Activated CD4-positive, alpha-beta memory T cell treated with anti-CD3 and anti-CD28 coated beads for 36 hours (primary cell): ENCODE results near the gene ANO9. TPM values are rescaled to one million over a fixed set of nuclear protein-coding genes. Genes with fewer than 3 reads are reported as not detected.

Source experiments
- CTCF ChIA-PET: fragments of 350-600 bp; sonication (Branson Sonifier 250); formaldehyde crosslinking; loops from one replicate; lab custom pipeline; 2021; ENCODE audit warnings: antibody characterized with exemption, inconsistent platforms; lab: Charles Lee
- POLR2A ChIA-PET: fragments of 350-600 bp; sonication (Branson Sonifier 250); formaldehyde crosslinking; loops from one replicate; lab custom pipeline; 2021; ENCODE audit warnings: antibody characterized with exemption; lab: Charles Lee
- DNase-seq: peaks from one replicate; pipeline ENCODE4 v3.0.0-alpha.2; 2020
- H3K27ac Mint-ChIP-seq: one replicate; pipeline ENCODE4 v1.8.0; 2021; ENCODE audit warnings: mixed read lengths
- H3K27me3 Mint-ChIP-seq: one replicate; pipeline ENCODE4 v1.8.0; 2021; ENCODE audit warnings: mixed read lengths
- H3K36me3 Mint-ChIP-seq: one replicate; pipeline ENCODE4 v1.8.0; 2021; ENCODE audit warnings: mixed read lengths
- H3K4me1 Mint-ChIP-seq: one replicate; pipeline ENCODE4 v1.8.0; 2021; ENCODE audit warnings: low read depth, mixed read lengths
- H3K4me3 Mint-ChIP-seq: one replicate; pipeline ENCODE4 v1.8.0; 2021; ENCODE audit warnings: mild to moderate bottlenecking, mixed read lengths
- H3K9me3 Mint-ChIP-seq: one replicate; pipeline ENCODE4 v1.8.0; 2021; ENCODE audit warnings: mixed read lengths
- intact Hi-C: fragments of 100-400 bp; cut with micrococcal nuclease; formaldehyde crosslinking; loops from one replicate; pipeline ENCODE4 v1.15.1; 2023
- total RNA-seq, 2 experiments: library from RNA; stranded (reverse); gene quantifications; one replicate each; pipeline ENCODE4 v1.2.3, GENCODE V29; 2021

The ANO9 gene
- total RNA-seq, 2 experiments from 2014 or later = 41.7 to 45.6 TPM

DNA sequence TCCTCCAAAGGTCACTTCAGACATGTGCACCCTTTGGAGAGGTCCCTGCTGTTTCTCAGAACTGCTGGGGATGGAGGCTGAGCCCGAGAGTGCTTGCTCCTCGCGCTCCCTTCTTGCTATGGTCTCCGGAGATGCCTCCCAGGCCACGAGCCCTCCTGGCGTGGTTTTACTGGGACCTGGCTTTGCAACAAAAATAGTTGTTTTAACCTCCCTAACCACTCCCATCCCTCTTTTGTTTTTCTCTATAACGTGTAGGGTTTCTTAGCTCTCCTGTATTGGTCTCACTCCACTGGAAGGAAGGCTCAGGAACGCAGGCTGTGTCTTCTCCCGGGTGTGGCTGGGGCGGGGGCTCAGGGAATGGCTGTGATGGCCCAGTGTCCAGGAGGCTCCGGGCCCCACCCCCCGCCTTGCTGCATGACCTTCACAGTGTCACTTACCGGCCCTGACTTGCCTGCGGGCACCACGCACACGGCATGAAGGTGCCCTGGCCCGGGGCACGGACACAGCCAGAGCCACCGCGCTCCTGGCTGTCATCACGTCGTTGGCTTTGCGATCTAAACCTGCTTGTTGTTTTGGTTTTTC, 13.8 kb upstream of the ANO9 start:
- no peak overlapping the region for H3K4me3 Mint-ChIP-seq
- CTCF ChIA-PET = interaction anchor here (0.6 to 1.6 kb wide), 4 partner anchors 8 to 205 kb away, joined by 3 to 10 read pairs (median 4); no protein-coding TSS in a partner anchor
- DNase-seq = no peak
- H3K9me3 Mint-ChIP-seq = no peaks in the 10 kb centered on the region
- H3K36me3 Mint-ChIP-seq = peaks cover 1% of the 10 kb centered on the region
- H3K4me1 Mint-ChIP-seq = peaks cover 36% of the 10 kb centered on the region
- no peaks in the 10 kb centered on the region for H3K27me3 Mint-ChIP-seq
- intact Hi-C loops = no loop called here
- no peak overlapping the region for H3K27ac Mint-ChIP-seq
- POLR2A ChIA-PET = interaction anchor here (1.0 to 1.2 kb wide), 2 partner anchors 8 to 51 kb away, joined by 4 read pairs; no protein-coding TSS in a partner anchor

GRCh38 chr11:454801-455565, 13.2 kb upstream of the ANO9 start:
- Mint-ChIP-seq H3K9me3 (no peaks in the 10 kb centered on the region), H3K4me1 (peaks cover 37% of the 10 kb centered on the region), H3K27ac (no peak overlapping the region), H3K36me3 (peaks cover 1% of the 10 kb centered on the region), H3K27me3 (no peaks in the 10 kb centered on the region), H3K4me3 (no peak overlapping the region)
- POLR2A ChIA-PET = no interaction called here
- CTCF ChIA-PET = interaction anchor here (0.6 kb wide), 1 partner anchor 149 kb away, joined by 3 read pairs; no protein-coding TSS in a partner anchor
- DNase-seq = no peak
- intact Hi-C loops = no loop called here

GRCh38 chr11:454043-454442, 12.2 kb upstream of the ANO9 start:
- H3K27ac Mint-ChIP-seq = no peak overlapping the region
- peaks cover 1% of the 10 kb centered on the region for H3K36me3 Mint-ChIP-seq
- H3K27me3 Mint-ChIP-seq = no peaks in the 10 kb centered on the region
- no peak overlapping the region for H3K4me3 Mint-ChIP-seq
- H3K4me1 Mint-ChIP-seq = peaks cover 44% of the 10 kb centered on the region
- intact Hi-C loops = no loop called here
- ChIA-PET CTCF (no interaction called here), POLR2A (no interaction called here)
- DNase-seq = no peak
- no peaks in the 10 kb centered on the region for H3K9me3 Mint-ChIP-seq

GRCh38 chr11:453564-453963, 11.8 kb upstream of the ANO9 start:
- H3K9me3 Mint-ChIP-seq = no peaks in the 10 kb centered on the region
- peaks cover 46% of the 10 kb centered on the region for H3K4me1 Mint-ChIP-seq
- intact Hi-C loops = no loop called here

GRCh38 chr11:452916-453527, 11.2 kb upstream of the ANO9 start:
- intact Hi-C loops = no loop called here
- DNase-seq = no peak
- H3K9me3 Mint-ChIP-seq = no peaks in the 10 kb centered on the region
- CTCF ChIA-PET = no interaction called here
- no peak overlapping the region for H3K27ac Mint-ChIP-seq
- peaks cover 1% of the 10 kb centered on the region for H3K36me3 Mint-ChIP-seq
- H3K4me1 Mint-ChIP-seq = peaks cover 46% of the 10 kb centered on the region
- POLR2A ChIA-PET = no interaction called here
- H3K27me3 Mint-ChIP-seq = no peaks in the 10 kb centered on the region
- no peak overlapping the region for H3K4me3 Mint-ChIP-seq

More at GRCh38 chr11:453564-453963, 11.8 kb upstream of the ANO9 start:
- ChIA-PET CTCF (no interaction called here), POLR2A (no interaction called here)
- peaks cover 1% of the 10 kb centered on the region for H3K36me3 Mint-ChIP-seq
- DNase-seq = no peak
- H3K27ac Mint-ChIP-seq = no peak overlapping the region
- no peak overlapping the region for H3K4me3 Mint-ChIP-seq
- H3K27me3 Mint-ChIP-seq = no peaks in the 10 kb centered on the region

DNA sequence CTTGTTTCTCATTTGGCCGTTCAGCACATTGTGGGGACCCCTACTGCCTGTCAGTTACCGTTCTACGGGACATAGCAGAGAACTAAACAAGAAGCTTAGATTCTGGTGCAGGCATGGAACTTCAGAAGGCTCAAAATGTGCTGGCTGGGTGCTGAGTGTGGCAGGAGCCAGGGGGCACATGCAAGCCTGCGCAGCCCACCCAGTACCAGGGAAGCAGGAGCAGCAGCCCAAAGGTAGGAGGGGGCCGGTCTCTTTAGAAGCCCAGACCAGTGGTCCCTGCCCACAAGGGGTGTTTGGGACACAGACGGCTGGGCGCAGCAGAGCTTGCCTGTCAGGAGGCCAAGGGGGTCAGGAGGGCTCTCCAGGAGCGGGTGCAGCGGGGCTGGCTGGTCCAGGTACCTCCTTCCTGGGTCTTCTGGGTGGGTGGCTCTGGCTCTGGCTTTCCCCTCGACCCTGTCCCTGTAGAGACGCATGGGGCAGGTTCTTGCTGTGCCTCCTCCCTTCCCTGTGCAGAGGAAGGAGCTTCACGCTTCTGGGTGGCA, 10.5 kb upstream of the ANO9 start:
- peaks cover 1% of the 10 kb centered on the region for H3K36me3 Mint-ChIP-seq
- CTCF ChIA-PET = no interaction called here
- no peak overlapping the region for H3K27ac Mint-ChIP-seq
- intact Hi-C loops = no loop called here
- peaks cover 39% of the 10 kb centered on the region for H3K4me1 Mint-ChIP-seq
- H3K9me3 Mint-ChIP-seq = no peaks in the 10 kb centered on the region
- H3K4me3 Mint-ChIP-seq = no peak overlapping the region
- POLR2A ChIA-PET = no interaction called here
- DNase-seq = no peak
- H3K27me3 Mint-ChIP-seq = no peaks in the 10 kb centered on the region

GRCh38 chr11:451738-452137, 9.9 kb upstream of the ANO9 start:
- peak overlapping the region; percentile 87 for H3K4me3 Mint-ChIP-seq
- no peak overlapping the region for H3K27ac Mint-ChIP-seq
- DNase-seq = no peak
- POLR2A ChIA-PET = no interaction called here
- intact Hi-C loops = loop anchor here (2.0 kb wide), 1 partner anchor 245 kb away; the partner anchor contains the start of genes BET1L and RIC8A
- H3K9me3 Mint-ChIP-seq = no peaks in the 10 kb centered on the region
- H3K4me1 Mint-ChIP-seq = peaks cover 33% of the 10 kb centered on the region
- peaks cover 1% of the 10 kb centered on the region for H3K36me3 Mint-ChIP-seq
- H3K27me3 Mint-ChIP-seq = no peaks in the 10 kb centered on the region
- CTCF ChIA-PET = interaction anchor here (0.8 to 5.0 kb wide), 4 partner anchors 45 to 201 kb away, joined by 3 to 49 read pairs (median 6); no protein-coding TSS in a partner anchor

DNA sequence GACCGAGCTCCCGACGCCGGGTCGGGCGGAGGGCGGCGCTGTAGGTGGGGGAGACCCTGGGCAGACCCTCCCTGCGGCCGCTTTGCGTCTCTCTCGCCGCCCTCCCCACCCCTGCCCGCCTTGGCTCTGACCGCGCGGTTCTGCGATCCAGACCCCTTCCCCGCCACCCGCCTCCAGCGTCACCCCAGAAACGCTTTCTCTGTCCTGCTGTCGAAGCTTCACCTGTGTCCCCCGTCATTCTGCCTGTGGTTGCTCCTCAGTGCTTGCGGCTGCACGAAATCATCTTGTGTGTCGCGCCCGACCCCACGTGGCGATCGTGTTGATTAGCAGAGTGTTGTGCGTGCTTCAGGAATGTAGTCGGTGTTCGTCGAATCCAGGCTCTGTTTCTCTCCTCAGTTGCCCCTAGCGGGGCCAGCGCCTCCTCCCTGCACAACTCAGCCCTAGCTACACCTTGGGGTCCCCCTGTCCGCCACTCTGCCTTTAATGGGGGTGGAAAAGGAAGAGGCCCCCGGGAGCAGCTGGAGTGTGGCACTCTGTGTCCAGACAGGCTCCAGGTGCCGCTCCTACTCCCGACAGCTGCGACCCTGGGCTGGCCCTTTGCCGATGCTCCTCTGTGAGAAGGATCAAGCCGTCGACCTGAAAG, 9.1 kb upstream of the ANO9 start:
- Mint-ChIP-seq H3K9me3 (no peaks in the 10 kb centered on the region), H3K4me1 (peaks cover 26% of the 10 kb centered on the region), H3K27me3 (no peaks in the 10 kb centered on the region), H3K27ac (peak overlapping the region; percentile 81), H3K4me3 (peak overlapping the region; percentile 87), H3K36me3 (peaks cover 1% of the 10 kb centered on the region)
- intact Hi-C loops = loop anchor here (2.0 kb wide), 1 partner anchor 244 kb away; the partner anchor contains the start of genes BET1L and RIC8A
- ChIA-PET POLR2A (interaction anchor here (0.6 to 3.4 kb wide), 2 partner anchors 44 to 145 kb away, joined by 3 to 15 read pairs; no protein-coding TSS in a partner anchor), CTCF (interaction anchor here (0.6 to 5.0 kb wide), 10 partner anchors 34 to 483 kb away, joined by 3 to 49 read pairs (median 3); no protein-coding TSS in a partner anchor)
- peak; percentile 80 for DNase-seq

GRCh38 chr11:449889-450808, 8.3 kb upstream of the ANO9 start, which contains the start of gene PTDSS2:
Gene PTDSS2 (plus strand): TSS chr11:450279. CDS start chr11:450456, 177 bp downstream.
- Mint-ChIP-seq H3K27me3 (no peaks in the 10 kb centered on the region), H3K36me3 (no peaks in the 10 kb centered on the region), H3K4me1 (peaks cover 23% of the 10 kb centered on the region), H3K9me3 (no peaks in the 10 kb centered on the region), H3K4me3 (peak within 1 kb of the TSS; percentile 90), H3K27ac (peak within 1 kb of the TSS; percentile 95)
- POLR2A ChIA-PET = interaction anchor here (0.6 to 3.5 kb wide), 9 partner anchors 10 to 243 kb away, joined by 3 to 22 read pairs (median 4); partner anchors contain the start of genes BET1L, RIC8A and RNH1
- intact Hi-C loops = loop anchor here (2.0 to 5.0 kb wide), 4 partner anchors 33 to 243 kb away; partner anchors contain the start of genes BET1L, IFITM2 and RIC8A
- peak; percentile 97 for DNase-seq
- CTCF ChIA-PET = interaction anchor here (0.6 to 5.0 kb wide), 14 partner anchors 33 to 199 kb away, joined by 3 to 49 read pairs (median 4); partner anchors contain the start of genes RNH1 and SIGIRR
